ENCODE measurements around the gene INTS11. TPM values are rescaled to one million over a fixed set of nuclear protein-coding genes. Genes with fewer than 3 reads are reported as not detected.
A peak's percentile ranks its signal among the peaks of the same experiment; 100 is the strongest.

Gene INTS11
- total and polyA plus RNA-seq, 2 of the 13 experiments (the other 11 are each of a cell fraction or from before 2014, with no cell fraction given) = 52.8 to 94.8 TPM

- peak overlapping the region; percentile 98 for H3K4me2 ChIP-seq (ENCODE audit: low read depth, low read length)
- H2AFZ ChIP-seq (ENCODE audit: low read length) = no peak overlapping the region
- H3K27ac ChIP-seq (ENCODE audit: extremely low read length, insufficient read depth, low read length) = peak overlapping the region; percentile 79
- ChIA-PET POLR2A (interaction anchor here (0.7 to 1.0 kb wide), 5 partner anchors 33 to 178 kb away, joined by 3 to 4 read pairs (median 3); partner anchors contain the start of genes ANKRD65 and UBE2J2), CTCF (ENCODE audit: low intra/inter-chr PET ratio, low total read pairs) (no interaction called here)
- WGBS (ENCODE audit: low lambda C conversion rate) = 20% methylated on average over 2 of the region's 27 CpGs
- no peaks in the 10 kb centered on the region for H3K27me3 ChIP-seq (ENCODE audit: control insufficient read depth in 1 of 2, insufficient read depth in 2 of 2, low read length in 2 of 2)
- DNase-seq (ENCODE audit: low spot score) (peak; percentile 60), ATAC-seq (peak; percentile 2), FAIRE-seq (peak; percentile 75)
- intact Hi-C loops (cut with micrococcal nuclease; ENCODE audit: unreplicated experiment) = no loop called here
- peaks cover 4 to 15% of the 10 kb centered on the region in 2 experiments; a peak in 1 of 5 replicates for H3K36me3 ChIP-seq (replicated peaks in 1 of 2; ENCODE audit: control insufficient read depth in 1 of 2, insufficient read depth in 2 of 2, low read length in 2 of 2)
- in situ Hi-C loops (cut with HindIII; ENCODE audit: extremely low pct_ligation_motif_present, low pct_unique_long_range_greater_than_20kb) = no loop called here
- H3K9me3 ChIP-seq (ENCODE audit: low read length) = no peaks in the 10 kb centered on the region
- peaks cover 15% of the 10 kb centered on the region for H3K79me2 ChIP-seq (ENCODE audit: insufficient read depth, low read length)
- BruUV-seq (replicated peaks) = TSS peak; percentile 52
- H4K20me1 ChIP-seq (ENCODE audit: insufficient read depth, low read length) = no peaks in the 10 kb centered on the region; the same call in 1 of the 2 replicates
- peak overlapping the region; percentile 77 to 93 (median 91) for H3K4me3 ChIP-seq (replicated peaks in 1 of 3; ENCODE audit: insufficient read depth in 1 of 3, low read depth in 2 of 3, low read length in 3 of 3)
- H3K4me1 ChIP-seq (ENCODE audit: insufficient read depth, low read length) = peaks cover 37% of the 10 kb centered on the region
- peak overlapping the region; percentile 88 for H3K9ac ChIP-seq (ENCODE audit: insufficient read depth, low read depth, low read length)
- TF ChIP-seq ZNF333 (CRISPR knock-in tag; IDR thresholded peaks at IDR 0.05; ENCODE audit: borderline replicate concordance) (no peak), FOXK2 (IDR thresholded peaks at IDR 0.05) (no peak), NFAT5 (CRISPR knock-in tag; IDR thresholded peaks at IDR 0.05) (no peak), TSC22D2 (CRISPR knock-in tag; IDR thresholded peaks at IDR 0.05; ENCODE audit: borderline replicate concordance) (no peak), ZMYM4 (CRISPR knock-in tag; IDR thresholded peaks at IDR 0.05) (peak; percentile 28; the same call in 1 of the 2 replicates), MED13 (CRISPR knock-in tag; IDR thresholded peaks at IDR 0.05) (no peak), MTF1 (CRISPR knock-in tag; IDR thresholded peaks at IDR 0.05) (no peak), PHF5A (CRISPR knock-in tag; IDR thresholded peaks at IDR 0.05; ENCODE audit: low read depth, unreplicated experiment) (no peak), RBFOX2 (IDR thresholded peaks at IDR 0.05; ENCODE audit: low read depth, low read length) (no peak), ZHX1 (CRISPR knock-in tag; IDR thresholded peaks at IDR 0.05; ENCODE audit: low read depth) (peak; percentile 62; the same call in 1 of the 2 replicates), RFX5 (IDR thresholded peaks at IDR 0.05; ENCODE audit: low read depth, low read length) (no peak), ARID5B (CRISPR knock-in tag; IDR thresholded peaks at IDR 0.05) (no peak)
These were observed 17.7 kb downstream of the INTS11 start for GRCh38 chr1:1306661-1307260.
